ENCODE results near the gene MED17.

The MED17 gene

GRCh38 chr11:93820847-93821246, 36.8 kb downstream of the MED17 start:
- no peak for DNase-seq

- DNase-seq: no peak
Measured at GRCh38 chr11:93821617-93822016, 37.5 kb downstream of the MED17 start.

GRCh38 chr11:93822359-93822758, 38.3 kb downstream of the MED17 start:
- DNase-seq: no peak

DNA sequence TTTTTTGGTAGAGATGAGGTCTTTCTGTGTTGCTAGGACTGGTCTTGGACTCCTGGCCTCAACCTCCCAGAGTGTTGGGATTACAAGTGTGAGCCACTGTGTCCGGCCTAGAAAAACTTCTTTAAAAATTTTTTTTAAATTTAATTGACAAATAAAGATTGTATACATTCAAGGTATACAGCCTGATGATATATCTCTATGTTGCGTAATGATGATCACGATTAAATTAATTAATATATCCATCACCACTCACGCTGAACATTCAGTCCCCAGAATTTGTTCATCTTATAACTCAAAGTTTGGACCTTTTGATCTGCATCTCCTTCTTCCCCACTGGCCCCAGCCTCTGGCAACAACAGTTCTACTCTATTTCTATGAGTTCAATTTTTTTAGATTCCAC, 39.1 kb downstream of the MED17 start:
- no peak for DNase-seq

DNA sequence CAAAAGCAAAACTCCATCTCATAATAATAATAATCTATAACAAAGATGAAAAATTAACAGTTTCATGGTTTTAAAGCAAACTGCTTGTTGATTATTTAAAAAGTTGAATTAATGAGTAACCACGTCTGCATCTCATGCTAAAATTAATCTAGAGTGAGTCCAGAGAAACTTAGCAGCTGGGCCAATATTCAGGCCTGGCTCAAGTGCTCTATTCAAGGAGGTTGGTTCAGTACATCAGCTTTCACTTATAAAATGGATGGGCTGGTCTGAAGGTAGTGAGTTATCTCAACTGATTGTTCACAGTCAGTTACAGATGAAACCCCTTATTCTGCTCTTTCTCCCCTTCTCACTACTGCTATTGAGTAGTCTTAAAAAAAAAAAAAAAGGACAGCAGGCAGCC, 43.3 kb downstream of the MED17 start:
- no peak for DNase-seq

DNA sequence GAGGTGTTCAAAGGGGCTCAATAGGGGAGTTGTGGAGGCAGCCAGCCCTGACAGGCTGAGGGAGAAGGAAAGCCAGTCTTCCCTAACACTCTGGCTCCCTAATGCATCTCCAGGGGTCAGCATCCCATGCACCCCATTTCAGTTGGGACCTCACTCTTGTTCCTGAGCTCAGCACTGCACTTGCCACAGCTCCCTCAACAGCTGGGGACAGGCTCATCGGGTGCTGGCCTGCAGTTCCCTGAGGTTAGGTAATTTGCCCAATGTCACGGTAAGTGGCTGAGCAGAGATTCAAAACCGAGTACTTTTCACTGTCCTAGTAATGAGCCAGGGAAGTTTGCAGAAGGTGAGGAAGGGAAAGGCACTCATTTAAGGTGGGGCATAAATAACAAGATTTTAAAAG, 45.5 kb downstream of the MED17 start:
- DNase-seq: no peak

GRCh38 chr11:93831343-93832127, 47.5 kb downstream of the MED17 start:
- no peak for DNase-seq

DNA sequence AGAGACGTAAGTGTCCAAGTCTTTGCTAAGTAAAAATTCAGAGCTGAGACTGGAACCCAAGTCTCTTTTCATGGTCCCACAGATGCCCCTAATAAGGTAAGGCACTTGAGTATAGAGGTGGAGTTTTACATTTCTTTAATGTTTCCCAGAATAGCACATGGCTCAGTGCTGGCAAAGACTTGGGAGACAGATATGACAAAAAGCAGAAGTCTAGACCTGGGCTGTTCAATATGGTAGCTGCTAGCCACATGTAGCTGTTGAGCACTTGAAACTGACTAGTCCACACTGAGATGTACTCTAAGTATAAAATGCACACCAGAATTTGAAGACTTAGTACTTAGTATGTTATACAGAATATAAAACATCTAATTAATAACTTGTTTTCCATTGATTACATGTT, 48.7 kb downstream of the MED17 start:
- DNase-seq: no peak

GRCh38 chr11:93838967-93839366, 54.9 kb downstream of the MED17 start:
- no peak for DNase-seq

GRCh38 chr11:93840180-93840579, 56.1 kb downstream of the MED17 start:
- DNase-seq: no peak

GRCh38 chr11:93840981-93841380, 56.9 kb downstream of the MED17 start:
- no peak for DNase-seq

- no peak for DNase-seq
Measured at GRCh38 chr11:93841446-93841845, 57.4 kb downstream of the MED17 start.

DNA sequence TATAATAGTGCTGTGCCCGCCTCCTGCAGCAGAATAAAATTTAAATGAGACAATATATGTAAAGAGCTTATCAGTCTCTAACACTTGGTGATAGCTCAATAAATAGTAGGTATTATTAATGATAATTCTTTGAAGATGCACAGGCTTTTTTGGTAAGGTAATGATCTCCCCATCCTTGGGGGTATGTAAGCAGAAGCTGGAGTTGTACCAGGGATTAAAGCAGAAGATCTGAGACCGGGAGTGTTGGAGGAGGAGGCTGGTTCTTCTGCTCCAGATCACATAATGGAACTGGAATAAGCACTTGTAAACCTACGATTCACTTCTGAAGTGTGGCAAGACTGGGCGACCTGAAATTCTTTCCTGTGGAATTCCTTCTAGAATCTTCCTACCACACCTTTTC, 58.0 kb downstream of the MED17 start:
- no peak for DNase-seq

GRCh38 chr11:93842461-93842860, 58.4 kb downstream of the MED17 start:
- peak; percentile 13 for DNase-seq

- DNase-seq: no peak
Measured at GRCh38 chr11:93843906-93844305, 59.8 kb downstream of the MED17 start.

DNA sequence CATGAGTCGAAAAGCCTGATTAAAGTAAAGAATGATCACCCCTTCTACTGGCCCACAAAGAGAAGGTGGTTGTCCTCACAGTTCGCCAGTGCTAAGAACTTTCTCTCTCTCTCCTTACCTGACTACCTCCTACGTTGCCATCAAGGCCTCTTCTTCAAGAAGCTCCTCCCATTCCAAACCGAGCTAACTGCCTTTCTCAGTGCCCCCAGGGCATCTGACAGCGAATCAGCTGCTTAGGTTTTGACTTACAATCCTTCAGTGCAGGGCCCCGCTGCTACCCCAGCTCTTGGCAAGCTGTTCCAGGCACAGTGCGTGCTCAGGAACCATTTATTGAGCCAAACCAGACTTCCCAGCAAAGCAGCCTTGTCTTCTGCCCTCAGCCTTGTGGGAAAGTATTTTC, 60.5 kb downstream of the MED17 start:
- DNase-seq: no peak

DNA sequence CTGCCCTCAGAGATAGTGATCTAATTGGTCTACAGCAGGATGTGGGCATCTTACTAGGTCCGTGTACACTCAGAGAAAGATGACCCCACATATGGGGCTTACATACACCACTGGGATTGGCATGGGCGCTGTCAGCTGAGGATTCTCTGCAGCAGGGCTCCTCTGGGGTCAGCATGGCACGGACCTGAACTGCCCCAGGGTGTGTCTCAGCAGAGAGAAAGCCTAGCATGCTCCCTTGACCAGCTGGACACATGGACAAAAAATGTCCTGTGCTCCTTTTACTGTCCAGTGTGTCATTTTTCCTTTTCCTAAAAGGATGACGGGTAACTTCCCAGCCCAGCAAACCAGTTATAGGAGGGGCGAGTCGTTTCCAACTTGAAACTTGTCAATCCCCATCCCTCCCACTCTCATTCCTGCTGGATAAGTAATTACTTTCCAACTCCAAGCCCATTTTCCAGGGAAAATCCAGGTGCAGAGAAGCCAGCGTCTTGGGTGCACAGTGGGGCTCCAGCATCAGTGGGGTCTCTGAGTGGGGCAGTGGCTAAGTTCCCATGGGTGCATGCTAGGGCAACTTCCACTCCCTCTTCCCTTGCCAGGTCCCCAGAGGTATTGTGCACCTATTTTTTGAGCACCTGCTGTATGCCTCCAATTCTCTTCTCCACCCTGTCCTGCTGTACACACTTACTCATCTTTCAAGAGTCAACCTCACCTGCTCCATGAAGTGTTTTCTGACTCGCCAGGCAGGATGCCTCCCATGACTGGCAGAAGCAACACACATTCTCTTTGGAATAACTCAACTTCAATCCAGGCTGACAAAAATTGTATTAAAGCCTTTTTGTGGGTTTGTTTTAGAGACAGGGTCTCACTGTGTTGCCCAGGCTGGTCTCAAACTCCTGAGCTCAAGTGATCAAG, 61.4 kb downstream of the MED17 start:
- DNase-seq: peak; percentile 11

DNA sequence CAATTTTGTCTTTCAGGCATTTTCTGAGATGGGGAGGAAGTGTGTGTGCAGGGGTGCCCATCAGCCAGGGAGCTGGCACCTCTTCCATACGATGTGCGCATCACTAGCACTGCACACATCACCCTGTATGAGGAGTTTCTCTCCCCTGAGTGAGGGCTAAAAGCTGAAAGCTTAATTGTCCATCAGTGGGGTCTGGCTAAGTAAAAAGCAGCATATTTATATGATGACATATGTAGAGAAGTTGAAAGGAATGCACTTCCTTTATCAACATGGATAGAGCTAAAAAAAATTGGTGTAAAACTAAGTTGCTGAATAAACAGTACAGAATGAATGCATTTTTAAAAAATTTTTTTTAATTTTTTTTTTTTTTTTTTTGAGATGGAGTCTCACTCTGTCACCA, 62.3 kb downstream of the MED17 start:
- DNase-seq: peak; percentile 64

GRCh38 chr11:93849201-93849600, 65.1 kb downstream of the MED17 start:
- DNase-seq: no peak

- peak; percentile 40 for DNase-seq
Measured at GRCh38 chr11:93849751-93850593, 65.9 kb downstream of the MED17 start.

DNA sequence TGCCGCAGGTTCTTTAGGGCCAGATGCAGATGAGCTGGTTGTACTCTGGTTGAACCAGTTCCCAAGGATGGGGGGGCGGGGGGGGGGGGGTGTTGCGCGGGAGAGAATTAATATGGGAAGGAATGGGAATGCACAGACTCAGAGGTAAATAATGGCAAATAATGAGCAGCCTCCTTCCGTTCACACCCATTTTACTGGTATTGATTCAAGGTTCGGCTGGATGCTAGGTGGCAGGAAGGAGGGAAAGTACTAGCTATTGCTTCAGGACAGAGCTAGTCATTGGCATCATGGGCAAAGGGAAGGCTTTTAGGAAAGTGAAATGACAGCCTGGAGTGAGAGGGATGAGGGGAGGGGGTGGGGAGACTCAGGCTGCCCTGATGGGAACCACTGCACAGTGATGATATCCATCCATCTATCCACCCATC, 66.5 kb downstream of the MED17 start, which contains the start of gene VSTM5:
VSTM5 (minus strand) TSS at position 25 of the 425 bp plus-strand sequence. CDS start 116 bp downstream, outside the sequence.
- no peak for DNase-seq

- DNase-seq: no peak
Measured at GRCh38 chr11:93852242-93852641, 68.2 kb downstream of the MED17 start.

Measured in fibroblast of skin of right quadriceps (primary cell).